ENCODE measurements around the gene SDR42E2.
A peak's percentile ranks its signal among the peaks of the same experiment; 100 is the strongest.

SDR42E2 gene

DNA sequence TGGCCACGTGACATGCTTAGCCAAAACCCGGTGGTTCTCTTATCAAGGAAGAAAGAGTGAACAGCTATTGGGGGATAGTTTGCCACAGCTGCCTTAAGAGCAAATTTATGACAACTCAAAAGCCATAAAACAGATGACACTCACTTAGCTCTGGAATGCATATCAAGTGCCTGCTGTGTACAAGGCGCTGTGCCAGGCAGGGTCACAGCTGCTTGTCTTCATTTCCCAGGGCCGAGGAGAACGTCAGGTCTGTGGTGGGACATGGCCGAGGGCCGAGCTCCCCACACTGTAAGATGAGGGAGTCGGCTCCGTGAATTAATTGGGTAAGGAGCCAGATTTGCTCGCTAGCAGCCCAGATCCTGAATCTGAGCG lies 57.7 kb downstream of the SDR42E2 start:
- POLR2A ChIA-PET, result interaction anchor here (0.8 to 1.4 kb wide), 3 partner anchors 11 to 14 kb away, joined by 3 to 4 read pairs (median 3); partner anchors contain the start of gene EEF2K
- no peak overlapping the region for H3K27ac ChIP-seq (ENCODE audit: extremely low read depth, low read depth, low read length)
- H3K9me3 ChIP-seq (ENCODE audit: control insufficient read depth, insufficient read depth, low read depth, low read length), result no peaks in the 10 kb centered on the region
- no peak overlapping the region for H3K4me3 ChIP-seq (ENCODE audit: low read depth, low read length)
- peaks cover 6% of the 10 kb centered on the region for H3K4me1 ChIP-seq (ENCODE audit: control insufficient read depth, insufficient read depth, low read length)
- H3K36me3 ChIP-seq (ENCODE audit: control insufficient read depth in 2 of 2, insufficient read depth in 1 of 2, low read length in 2 of 2), result no peaks in the 10 kb centered on the region; a peak in 1 of 3 replicates
- CTCF ChIA-PET, result interaction anchor here (0.6 to 1.4 kb wide), 3 partner anchors 13 to 80 kb away, joined by 4 to 6 read pairs (median 4); partner anchors contain the start of gene EEF2K
- TF ChIP-seq, protein P1, sequence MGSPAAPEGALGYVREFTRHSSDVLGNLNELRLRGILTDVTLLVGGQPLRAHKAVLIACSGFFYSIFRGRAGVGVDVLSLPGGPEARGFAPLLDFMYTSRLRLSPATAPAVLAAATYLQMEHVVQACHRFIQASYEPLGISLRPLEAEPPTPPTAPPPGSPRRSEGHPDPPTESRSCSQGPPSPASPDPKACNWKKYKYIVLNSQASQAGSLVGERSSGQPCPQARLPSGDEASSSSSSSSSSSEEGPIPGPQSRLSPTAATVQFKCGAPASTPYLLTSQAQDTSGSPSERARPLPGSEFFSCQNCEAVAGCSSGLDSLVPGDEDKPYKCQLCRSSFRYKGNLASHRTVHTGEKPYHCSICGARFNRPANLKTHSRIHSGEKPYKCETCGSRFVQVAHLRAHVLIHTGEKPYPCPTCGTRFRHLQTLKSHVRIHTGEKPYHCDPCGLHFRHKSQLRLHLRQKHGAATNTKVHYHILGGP (tag by site-specific recombination; IDR thresholded peaks at IDR 0.05), result no peak
- TF ChIP-seq ZNF2 (tag by site-specific recombination; IDR thresholded peaks at IDR 0.05), result no peak
- TF ChIP-seq GLI2 (tag by site-specific recombination; IDR thresholded peaks at IDR 0.05; ENCODE audit: borderline replicate concordance, low read depth), result no peak
- no peak for TF ChIP-seq ZBTB1 (tag by site-specific recombination; IDR thresholded peaks at IDR 0.05)
- no peak for TF ChIP-seq ZNF776 (tag by site-specific recombination; IDR thresholded peaks at IDR 0.05; ENCODE audit: borderline replicate concordance)
- TF ChIP-seq, protein P2, sequence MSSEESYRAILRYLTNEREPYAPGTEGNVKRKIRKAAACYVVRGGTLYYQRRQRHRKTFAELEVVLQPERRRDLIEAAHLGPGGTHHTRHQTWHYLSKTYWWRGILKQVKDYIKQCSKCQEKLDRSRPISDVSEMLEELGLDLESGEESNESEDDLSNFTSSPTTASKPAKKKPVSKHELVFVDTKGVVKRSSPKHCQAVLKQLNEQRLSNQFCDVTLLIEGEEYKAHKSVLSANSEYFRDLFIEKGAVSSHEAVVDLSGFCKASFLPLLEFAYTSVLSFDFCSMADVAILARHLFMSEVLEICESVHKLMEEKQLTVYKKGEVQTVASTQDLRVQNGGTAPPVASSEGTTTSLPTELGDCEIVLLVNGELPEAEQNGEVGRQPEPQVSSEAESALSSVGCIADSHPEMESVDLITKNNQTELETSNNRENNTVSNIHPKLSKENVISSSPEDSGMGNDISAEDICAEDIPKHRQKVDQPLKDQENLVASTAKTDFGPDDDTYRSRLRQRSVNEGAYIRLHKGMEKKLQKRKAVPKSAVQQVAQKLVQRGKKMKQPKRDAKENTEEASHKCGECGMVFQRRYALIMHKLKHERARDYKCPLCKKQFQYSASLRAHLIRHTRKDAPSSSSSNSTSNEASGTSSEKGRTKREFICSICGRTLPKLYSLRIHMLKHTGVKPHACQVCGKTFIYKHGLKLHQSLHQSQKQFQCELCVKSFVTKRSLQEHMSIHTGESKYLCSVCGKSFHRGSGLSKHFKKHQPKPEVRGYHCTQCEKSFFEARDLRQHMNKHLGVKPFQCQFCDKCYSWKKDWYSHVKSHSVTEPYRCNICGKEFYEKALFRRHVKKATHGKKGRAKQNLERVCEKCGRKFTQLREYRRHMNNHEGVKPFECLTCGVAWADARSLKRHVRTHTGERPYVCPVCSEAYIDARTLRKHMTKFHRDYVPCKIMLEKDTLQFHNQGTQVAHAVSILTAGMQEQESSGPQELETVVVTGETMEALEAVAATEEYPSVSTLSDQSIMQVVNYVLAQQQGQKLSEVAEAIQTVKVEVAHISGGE (tag by site-specific recombination; conservative IDR thresholded peaks at IDR 0.05; ENCODE audit: low read depth), result no peak
- no peak for TF ChIP-seq ZNF837 (tag by site-specific recombination; IDR thresholded peaks at IDR 0.05)
- no peak for TF ChIP-seq ZNF350 (tag by site-specific recombination; IDR thresholded peaks at IDR 0.05)
- TF ChIP-seq OVOL3 (tag by site-specific recombination; IDR thresholded peaks at IDR 0.05), result no peak
- TF ChIP-seq, protein P3, sequence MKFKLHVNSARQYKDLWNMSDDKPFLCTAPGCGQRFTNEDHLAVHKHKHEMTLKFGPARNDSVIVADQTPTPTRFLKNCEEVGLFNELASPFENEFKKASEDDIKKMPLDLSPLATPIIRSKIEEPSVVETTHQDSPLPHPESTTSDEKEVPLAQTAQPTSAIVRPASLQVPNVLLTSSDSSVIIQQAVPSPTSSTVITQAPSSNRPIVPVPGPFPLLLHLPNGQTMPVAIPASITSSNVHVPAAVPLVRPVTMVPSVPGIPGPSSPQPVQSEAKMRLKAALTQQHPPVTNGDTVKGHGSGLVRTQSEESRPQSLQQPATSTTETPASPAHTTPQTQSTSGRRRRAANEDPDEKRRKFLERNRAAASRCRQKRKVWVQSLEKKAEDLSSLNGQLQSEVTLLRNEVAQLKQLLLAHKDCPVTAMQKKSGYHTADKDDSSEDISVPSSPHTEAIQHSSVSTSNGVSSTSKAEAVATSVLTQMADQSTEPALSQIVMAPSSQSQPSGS (tag by site-specific recombination; IDR thresholded peaks at IDR 0.05; ENCODE audit: low read depth), result no peak
- TF ChIP-seq, protein P4, sequence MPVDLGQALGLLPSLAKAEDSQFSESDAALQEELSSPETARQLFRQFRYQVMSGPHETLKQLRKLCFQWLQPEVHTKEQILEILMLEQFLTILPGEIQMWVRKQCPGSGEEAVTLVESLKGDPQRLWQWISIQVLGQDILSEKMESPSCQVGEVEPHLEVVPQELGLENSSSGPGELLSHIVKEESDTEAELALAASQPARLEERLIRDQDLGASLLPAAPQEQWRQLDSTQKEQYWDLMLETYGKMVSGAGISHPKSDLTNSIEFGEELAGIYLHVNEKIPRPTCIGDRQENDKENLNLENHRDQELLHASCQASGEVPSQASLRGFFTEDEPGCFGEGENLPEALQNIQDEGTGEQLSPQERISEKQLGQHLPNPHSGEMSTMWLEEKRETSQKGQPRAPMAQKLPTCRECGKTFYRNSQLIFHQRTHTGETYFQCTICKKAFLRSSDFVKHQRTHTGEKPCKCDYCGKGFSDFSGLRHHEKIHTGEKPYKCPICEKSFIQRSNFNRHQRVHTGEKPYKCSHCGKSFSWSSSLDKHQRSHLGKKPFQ (tag by site-specific recombination; IDR thresholded peaks at IDR 0.05), result no peak
- no peak for TF ChIP-seq ZNF114 (tag by site-specific recombination; IDR thresholded peaks at IDR 0.05)
- TF ChIP-seq, protein P5, sequence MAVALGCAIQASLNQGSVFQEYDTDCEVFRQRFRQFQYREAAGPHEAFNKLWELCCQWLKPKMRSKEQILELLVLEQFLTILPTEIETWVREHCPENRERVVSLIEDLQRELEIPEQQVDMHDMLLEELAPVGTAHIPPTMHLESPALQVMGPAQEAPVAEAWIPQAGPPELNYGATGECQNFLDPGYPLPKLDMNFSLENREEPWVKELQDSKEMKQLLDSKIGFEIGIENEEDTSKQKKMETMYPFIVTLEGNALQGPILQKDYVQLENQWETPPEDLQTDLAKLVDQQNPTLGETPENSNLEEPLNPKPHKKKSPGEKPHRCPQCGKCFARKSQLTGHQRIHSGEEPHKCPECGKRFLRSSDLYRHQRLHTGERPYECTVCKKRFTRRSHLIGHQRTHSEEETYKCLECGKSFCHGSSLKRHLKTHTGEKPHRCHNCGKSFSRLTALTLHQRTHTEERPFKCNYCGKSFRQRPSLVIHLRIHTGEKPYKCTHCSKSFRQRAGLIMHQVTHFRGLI (tag by site-specific recombination; IDR thresholded peaks at IDR 0.05), result no peak
- peak; percentile 51; the same call in 1 of the 2 replicates for TF ChIP-seq ZNF843 (tag by site-specific recombination; IDR thresholded peaks at IDR 0.05)
- no peak for TF ChIP-seq ZNF423 (tag by site-specific recombination; IDR thresholded peaks at IDR 0.05)
- TF ChIP-seq, protein P6, sequence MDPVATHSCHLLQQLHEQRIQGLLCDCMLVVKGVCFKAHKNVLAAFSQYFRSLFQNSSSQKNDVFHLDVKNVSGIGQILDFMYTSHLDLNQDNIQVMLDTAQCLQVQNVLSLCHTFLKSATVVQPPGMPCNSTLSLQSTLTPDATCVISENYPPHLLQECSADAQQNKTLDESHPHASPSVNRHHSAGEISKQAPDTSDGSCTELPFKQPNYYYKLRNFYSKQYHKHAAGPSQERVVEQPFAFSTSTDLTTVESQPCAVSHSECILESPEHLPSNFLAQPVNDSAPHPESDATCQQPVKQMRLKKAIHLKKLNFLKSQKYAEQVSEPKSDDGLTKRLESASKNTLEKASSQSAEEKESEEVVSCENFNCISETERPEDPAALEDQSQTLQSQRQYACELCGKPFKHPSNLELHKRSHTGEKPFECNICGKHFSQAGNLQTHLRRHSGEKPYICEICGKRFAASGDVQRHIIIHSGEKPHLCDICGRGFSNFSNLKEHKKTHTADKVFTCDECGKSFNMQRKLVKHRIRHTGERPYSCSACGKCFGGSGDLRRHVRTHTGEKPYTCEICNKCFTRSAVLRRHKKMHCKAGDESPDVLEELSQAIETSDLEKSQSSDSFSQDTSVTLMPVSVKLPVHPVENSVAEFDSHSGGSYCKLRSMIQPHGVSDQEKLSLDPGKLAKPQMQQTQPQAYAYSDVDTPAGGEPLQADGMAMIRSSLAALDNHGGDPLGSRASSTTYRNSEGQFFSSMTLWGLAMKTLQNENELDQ (tag by site-specific recombination; IDR thresholded peaks at IDR 0.05; ENCODE audit: low read depth), result no peak
- no peak for TF ChIP-seq ZNF785 (tag by site-specific recombination; IDR thresholded peaks at IDR 0.05)
- TF ChIP-seq, protein P7, sequence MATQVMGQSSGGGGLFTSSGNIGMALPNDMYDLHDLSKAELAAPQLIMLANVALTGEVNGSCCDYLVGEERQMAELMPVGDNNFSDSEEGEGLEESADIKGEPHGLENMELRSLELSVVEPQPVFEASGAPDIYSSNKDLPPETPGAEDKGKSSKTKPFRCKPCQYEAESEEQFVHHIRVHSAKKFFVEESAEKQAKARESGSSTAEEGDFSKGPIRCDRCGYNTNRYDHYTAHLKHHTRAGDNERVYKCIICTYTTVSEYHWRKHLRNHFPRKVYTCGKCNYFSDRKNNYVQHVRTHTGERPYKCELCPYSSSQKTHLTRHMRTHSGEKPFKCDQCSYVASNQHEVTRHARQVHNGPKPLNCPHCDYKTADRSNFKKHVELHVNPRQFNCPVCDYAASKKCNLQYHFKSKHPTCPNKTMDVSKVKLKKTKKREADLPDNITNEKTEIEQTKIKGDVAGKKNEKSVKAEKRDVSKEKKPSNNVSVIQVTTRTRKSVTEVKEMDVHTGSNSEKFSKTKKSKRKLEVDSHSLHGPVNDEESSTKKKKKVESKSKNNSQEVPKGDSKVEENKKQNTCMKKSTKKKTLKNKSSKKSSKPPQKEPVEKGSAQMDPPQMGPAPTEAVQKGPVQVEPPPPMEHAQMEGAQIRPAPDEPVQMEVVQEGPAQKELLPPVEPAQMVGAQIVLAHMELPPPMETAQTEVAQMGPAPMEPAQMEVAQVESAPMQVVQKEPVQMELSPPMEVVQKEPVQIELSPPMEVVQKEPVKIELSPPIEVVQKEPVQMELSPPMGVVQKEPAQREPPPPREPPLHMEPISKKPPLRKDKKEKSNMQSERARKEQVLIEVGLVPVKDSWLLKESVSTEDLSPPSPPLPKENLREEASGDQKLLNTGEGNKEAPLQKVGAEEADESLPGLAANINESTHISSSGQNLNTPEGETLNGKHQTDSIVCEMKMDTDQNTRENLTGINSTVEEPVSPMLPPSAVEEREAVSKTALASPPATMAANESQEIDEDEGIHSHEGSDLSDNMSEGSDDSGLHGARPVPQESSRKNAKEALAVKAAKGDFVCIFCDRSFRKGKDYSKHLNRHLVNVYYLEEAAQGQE (tag by site-specific recombination; IDR thresholded peaks at IDR 0.05), result no peak
- TF ChIP-seq ZNF626 (tag by site-specific recombination; IDR thresholded peaks at IDR 0.05), result no peak

All from HEK293 (cell line).